DLD1 (cell line): ENCODE data around the gene EXOSC1.
"Not testable (repeated sequence)": the region's sequence is repeated elsewhere in the genome, so short reads cannot be mapped to it uniquely, and the experiment has no call there.

Experiments
- in situ Hi-C: cut with HindIII; loops from 2 replicates; pipeline ENCODE4 v1.10.0; 2017; ENCODE audit warnings: low sequenced_read_pairs

The EXOSC1 gene

GRCh38 chr10:97445722-97446639 lies at the start of gene EXOSC1, which contains the start of gene ZDHHC16:
EXOSC1 (minus strand) TSS chr10:97446006; CDS start chr10:97445985, 21 bp downstream.
ZDHHC16 (plus strand) TSS chr10:97446175; CDS start chr10:97451676, 5,501 bp downstream.
- in situ Hi-C loops, result no loop called here

GRCh38 chr10:97494863-97495506 lies 49.2 kb upstream of the EXOSC1 start:
- in situ Hi-C loops, result no loop called here

- in situ Hi-C loops, result no loop called here
Observed at GRCh38 chr10:97494151-97494550, 48.3 kb upstream of the EXOSC1 start.

- in situ Hi-C loops, result no loop called here
Observed at GRCh38 chr10:97490592-97490991, 44.8 kb upstream of the EXOSC1 start.

- in situ Hi-C loops, result no loop called here
Observed at GRCh38 chr10:97485647-97486281, 40.0 kb upstream of the EXOSC1 start.

- in situ Hi-C loops, result no loop called here
Observed at GRCh38 chr10:97483921-97484320, 38.1 kb upstream of the EXOSC1 start.

GRCh38 chr10:97483506-97483905 lies 37.7 kb upstream of the EXOSC1 start:
- in situ Hi-C loops, result no loop called here

- in situ Hi-C loops, result no loop called here
Observed at GRCh38 chr10:97482381-97482780, 36.6 kb upstream of the EXOSC1 start.

GRCh38 chr10:97481071-97481470 lies 35.3 kb upstream of the EXOSC1 start:
- in situ Hi-C loops, result no loop called here

GRCh38 chr10:97479939-97480338 lies 34.1 kb upstream of the EXOSC1 start:
- in situ Hi-C loops, result no loop called here

GRCh38 chr10:97479410-97479809 lies 33.6 kb upstream of the EXOSC1 start:
- in situ Hi-C loops, result not testable (repeated sequence)

- in situ Hi-C loops, result no loop called here
Observed at GRCh38 chr10:97475936-97476594, 30.3 kb upstream of the EXOSC1 start.

GRCh38 chr10:97474918-97475317 lies 29.1 kb upstream of the EXOSC1 start:
- in situ Hi-C loops, result no loop called here

GRCh38 chr10:97468781-97469180 lies 23.0 kb upstream of the EXOSC1 start:
- in situ Hi-C loops, result not testable (repeated sequence)

GRCh38 chr10:97468162-97468561 lies 22.4 kb upstream of the EXOSC1 start:
- in situ Hi-C loops, result no loop called here

GRCh38 chr10:97466755-97467154 lies 20.9 kb upstream of the EXOSC1 start:
- in situ Hi-C loops, result no loop called here

- in situ Hi-C loops, result no loop called here
Observed at GRCh38 chr10:97465982-97466381, 20.2 kb upstream of the EXOSC1 start.

GRCh38 chr10:97464226-97464625 lies 18.4 kb upstream of the EXOSC1 start:
- in situ Hi-C loops, result no loop called here

GRCh38 chr10:97463363-97464132 lies 17.7 kb upstream of the EXOSC1 start:
- in situ Hi-C loops, result no loop called here

- in situ Hi-C loops, result no loop called here
Observed at GRCh38 chr10:97462309-97462708, 16.5 kb upstream of the EXOSC1 start.
